Activated T-helper 1 cell treated with anti-CD3 and anti-CD28 coated beads, Interleukin-12 subunit alpha, Interleukin-12 subunit beta, Interleukin-2, Interleukin-4 antibody, amounts not matched to agents 30 ng/mL and 10 ng/mL and 1 ng/mL, durations not matched to agents 14 hours and 24 hours and 36 hours (primary cell): ENCODE results near the gene TRAPPC2L. TPM values are rescaled to one million over a fixed set of nuclear protein-coding genes. Genes with fewer than 3 reads are reported as not detected.

Experiments used
- DNase-seq: peaks from one replicate; pipeline ENCODE4 v3.0.0; 2021; ENCODE audit warnings: low spot score
- H3K27ac Mint-ChIP-seq: one replicate; pipeline ENCODE4 v1.8.0; 2021; ENCODE audit warnings: mild to moderate bottlenecking, mixed read lengths
- H3K27me3 Mint-ChIP-seq: one replicate; pipeline ENCODE4 v1.8.0; 2022; ENCODE audit warnings: mild to moderate bottlenecking, moderate library complexity, mixed read lengths; ENCODE audit not compliant: insufficient read depth
- H3K36me3 Mint-ChIP-seq: one replicate; pipeline ENCODE4 v1.8.0; 2021; ENCODE audit warnings: low read depth, mixed read lengths
- H3K4me1 Mint-ChIP-seq: one replicate; pipeline ENCODE4 v1.8.0; 2021; ENCODE audit warnings: low read depth, mixed read lengths
- H3K4me3 Mint-ChIP-seq: one replicate; pipeline ENCODE4 v1.8.0; 2021; ENCODE audit warnings: mild to moderate bottlenecking, moderate library complexity, mixed read lengths
- H3K9me3 Mint-ChIP-seq: one replicate; pipeline ENCODE4 v1.8.0; 2021; ENCODE audit warnings: mixed read lengths
- intact Hi-C: fragments of 100-400 bp; cut with micrococcal nuclease; formaldehyde crosslinking; loops from one replicate; pipeline ENCODE4 v1.15.1; 2024
- total RNA-seq: library from RNA; stranded (reverse); gene quantifications from 2 replicates; pipeline ENCODE4 v1.2.3, GENCODE V29; 2022

TRAPPC2L gene
- total RNA-seq, 1 donor from 2014 or later = 65.4 TPM

GRCh38 chr16:88813269-88814143 lies 43.4 kb upstream of the TRAPPC2L start:
- intact Hi-C loops = loop anchor here (2.0 to 5.0 kb wide), 2 partner anchors 69 to 749 kb away; partner anchors contain the start of gene RPL13
- Mint-ChIP-seq H3K27me3 (no peaks in the 10 kb centered on the region), H3K36me3 (peaks cover 7% of the 10 kb centered on the region), H3K4me3 (peak overlapping the region; percentile 33), H3K27ac (peak overlapping the region; percentile 34), H3K4me1 (peaks cover 11% of the 10 kb centered on the region), H3K9me3 (no peaks in the 10 kb centered on the region)
- DNase-seq = no peak

GRCh38 chr16:88814144-88814502 lies 42.8 kb upstream of the TRAPPC2L start:
- no peak for DNase-seq
- intact Hi-C loops = loop anchor here (5.0 kb wide), 1 partner anchor 748 kb away; the partner anchor contains the start of gene RPL13
- H3K27ac Mint-ChIP-seq = no peak overlapping the region
- H3K4me1 Mint-ChIP-seq = peaks cover 8% of the 10 kb centered on the region
- H3K36me3 Mint-ChIP-seq = peaks cover 4% of the 10 kb centered on the region
- peak overlapping the region; percentile 33 for H3K4me3 Mint-ChIP-seq
- H3K27me3 Mint-ChIP-seq = no peaks in the 10 kb centered on the region
- H3K9me3 Mint-ChIP-seq = no peaks in the 10 kb centered on the region

GRCh38 chr16:88815227-88815626 lies 41.7 kb upstream of the TRAPPC2L start:
- no peak overlapping the region for H3K27ac Mint-ChIP-seq
- no peak overlapping the region for H3K4me3 Mint-ChIP-seq
- H3K27me3 Mint-ChIP-seq = no peaks in the 10 kb centered on the region
- no peak for DNase-seq
- intact Hi-C loops = no loop called here
- H3K36me3 Mint-ChIP-seq = no peaks in the 10 kb centered on the region
- H3K4me1 Mint-ChIP-seq = peaks cover 1% of the 10 kb centered on the region
- H3K9me3 Mint-ChIP-seq = no peaks in the 10 kb centered on the region

- Mint-ChIP-seq H3K36me3 (no peaks in the 10 kb centered on the region), H3K27ac (no peak overlapping the region), H3K4me1 (no peaks in the 10 kb centered on the region), H3K9me3 (no peaks in the 10 kb centered on the region), H3K4me3 (no peak overlapping the region), H3K27me3 (no peaks in the 10 kb centered on the region)
- intact Hi-C loops = loop anchor here (1.0 kb wide), 3 partner anchors 41 to 401 kb away; partner anchors contain the start of genes TRAPPC2L and ZNF778
- no peak for DNase-seq
Observed at GRCh38 chr16:88815901-88816589, 40.9 kb upstream of the TRAPPC2L start.

GRCh38 chr16:88816736-88817535 lies 40.0 kb upstream of the TRAPPC2L start:
- intact Hi-C loops = loop anchor here (1.0 kb wide), 3 partner anchors 40 to 400 kb away; partner anchors contain the start of genes TRAPPC2L and ZNF778
- Mint-ChIP-seq H3K27me3 (no peaks in the 10 kb centered on the region), H3K27ac (no peak overlapping the region), H3K4me1 (no peaks in the 10 kb centered on the region), H3K9me3 (no peaks in the 10 kb centered on the region), H3K4me3 (no peak overlapping the region), H3K36me3 (no peaks in the 10 kb centered on the region)
- DNase-seq = no peak

GRCh38 chr16:88817785-88818574 lies 38.9 kb upstream of the TRAPPC2L start:
- H3K4me3 Mint-ChIP-seq = no peak overlapping the region
- DNase-seq = no peak
- no peaks in the 10 kb centered on the region for H3K4me1 Mint-ChIP-seq
- H3K27ac Mint-ChIP-seq = no peak overlapping the region
- no peaks in the 10 kb centered on the region for H3K9me3 Mint-ChIP-seq
- no peaks in the 10 kb centered on the region for H3K27me3 Mint-ChIP-seq
- intact Hi-C loops = no loop called here
- H3K36me3 Mint-ChIP-seq = no peaks in the 10 kb centered on the region

- no peaks in the 10 kb centered on the region for H3K36me3 Mint-ChIP-seq
- no peaks in the 10 kb centered on the region for H3K9me3 Mint-ChIP-seq
- intact Hi-C loops = no loop called here
- H3K27me3 Mint-ChIP-seq = no peaks in the 10 kb centered on the region
- H3K27ac Mint-ChIP-seq = no peak overlapping the region
- H3K4me1 Mint-ChIP-seq = no peaks in the 10 kb centered on the region
- DNase-seq = no peak
- no peak overlapping the region for H3K4me3 Mint-ChIP-seq
Observed at GRCh38 chr16:88818575-88818874, 38.4 kb upstream of the TRAPPC2L start.

- H3K4me3 Mint-ChIP-seq = no peak overlapping the region
- H3K27ac Mint-ChIP-seq = no peak overlapping the region
- intact Hi-C loops = no loop called here
- no peaks in the 10 kb centered on the region for H3K27me3 Mint-ChIP-seq
- no peaks in the 10 kb centered on the region for H3K36me3 Mint-ChIP-seq
- no peaks in the 10 kb centered on the region for H3K4me1 Mint-ChIP-seq
- H3K9me3 Mint-ChIP-seq = no peaks in the 10 kb centered on the region
- no peak for DNase-seq
Observed at GRCh38 chr16:88819126-88819525, 37.8 kb upstream of the TRAPPC2L start.

- H3K4me1 Mint-ChIP-seq = no peaks in the 10 kb centered on the region
- DNase-seq = no peak
- H3K27ac Mint-ChIP-seq = no peak overlapping the region
- no peaks in the 10 kb centered on the region for H3K36me3 Mint-ChIP-seq
- no peaks in the 10 kb centered on the region for H3K27me3 Mint-ChIP-seq
- intact Hi-C loops = no loop called here
- no peak overlapping the region for H3K4me3 Mint-ChIP-seq
- no peaks in the 10 kb centered on the region for H3K9me3 Mint-ChIP-seq
Observed at GRCh38 chr16:88820385-88821025, 36.4 kb upstream of the TRAPPC2L start.

GRCh38 chr16:88821168-88821850 lies 35.6 kb upstream of the TRAPPC2L start:
- no peaks in the 10 kb centered on the region for H3K36me3 Mint-ChIP-seq
- H3K4me3 Mint-ChIP-seq = no peak overlapping the region
- intact Hi-C loops = no loop called here
- DNase-seq = no peak
- H3K27ac Mint-ChIP-seq = no peak overlapping the region
- no peaks in the 10 kb centered on the region for H3K4me1 Mint-ChIP-seq
- H3K9me3 Mint-ChIP-seq = no peaks in the 10 kb centered on the region
- no peaks in the 10 kb centered on the region for H3K27me3 Mint-ChIP-seq

- no peaks in the 10 kb centered on the region for H3K4me1 Mint-ChIP-seq
- no peak overlapping the region for H3K4me3 Mint-ChIP-seq
- no peaks in the 10 kb centered on the region for H3K9me3 Mint-ChIP-seq
- H3K27ac Mint-ChIP-seq = no peak overlapping the region
- no peak for DNase-seq
- intact Hi-C loops = no loop called here
- no peaks in the 10 kb centered on the region for H3K27me3 Mint-ChIP-seq
- no peaks in the 10 kb centered on the region for H3K36me3 Mint-ChIP-seq
Observed at GRCh38 chr16:88822281-88823040, 34.5 kb upstream of the TRAPPC2L start.
